Upper lobe of left lung (tissue), 4 donors: Measurements from ENCODE around the gene ITPR2.

ENCODE experiments used
- EP300 ChIP-seq, 4 donors: sonication (generic); formaldehyde crosslinking; IDR thresholded peaks; one replicate each; pipeline ENCODE4 v1.5.1; 2017; ENCODE audit warnings: antibody characterized with exemption in 4 of 4, control low read depth in 2 of 4
- POLR2AphosphoS5 ChIP-seq, 2 donors: sonication (generic); formaldehyde crosslinking; IDR thresholded peaks; one replicate each; pipeline ENCODE4 v1.5.1; 2017; ENCODE audit warnings: antibody characterized with exemption in 2 of 2
- TF ChIP-seq, protein P1 (sequence below), 6 experiments: fragments of 450-650 bp in 4 of 6; fragments of 200-600 bp in 2 of 6; sonication (generic) in 2 of 6; IDR thresholded peaks; one replicate each; pipeline ENCODE4 v1.5.1; 2016 to 2019; ENCODE audit warnings: antibody characterized with exemption in 6 of 6

DNA sequence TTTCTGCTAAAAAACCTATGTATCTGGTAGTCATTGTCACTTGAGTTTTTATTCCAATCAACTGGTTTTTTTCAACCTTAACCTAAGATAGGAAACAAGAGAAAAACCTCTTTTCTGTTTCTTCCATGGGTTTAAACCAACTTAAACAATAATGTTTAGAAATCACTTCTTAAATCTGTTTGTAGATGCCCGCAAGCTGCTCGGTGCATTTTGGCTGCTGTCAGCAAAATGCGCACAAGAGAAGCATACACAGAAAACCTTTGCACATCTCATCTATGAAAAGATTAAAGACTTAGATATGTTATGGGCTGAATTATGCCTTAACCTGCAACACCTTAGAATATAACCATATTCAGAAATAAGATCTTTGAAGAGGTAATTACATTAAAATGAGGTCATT is 299.8 kb downstream of the ITPR2 start:
- TF ChIP-seq EP300 (IDR thresholded peaks at IDR 0.05) (no peak), POLR2AphosphoS5 (IDR thresholded peaks at IDR 0.05) (no peak)
- TF ChIP-seq, protein P1, sequence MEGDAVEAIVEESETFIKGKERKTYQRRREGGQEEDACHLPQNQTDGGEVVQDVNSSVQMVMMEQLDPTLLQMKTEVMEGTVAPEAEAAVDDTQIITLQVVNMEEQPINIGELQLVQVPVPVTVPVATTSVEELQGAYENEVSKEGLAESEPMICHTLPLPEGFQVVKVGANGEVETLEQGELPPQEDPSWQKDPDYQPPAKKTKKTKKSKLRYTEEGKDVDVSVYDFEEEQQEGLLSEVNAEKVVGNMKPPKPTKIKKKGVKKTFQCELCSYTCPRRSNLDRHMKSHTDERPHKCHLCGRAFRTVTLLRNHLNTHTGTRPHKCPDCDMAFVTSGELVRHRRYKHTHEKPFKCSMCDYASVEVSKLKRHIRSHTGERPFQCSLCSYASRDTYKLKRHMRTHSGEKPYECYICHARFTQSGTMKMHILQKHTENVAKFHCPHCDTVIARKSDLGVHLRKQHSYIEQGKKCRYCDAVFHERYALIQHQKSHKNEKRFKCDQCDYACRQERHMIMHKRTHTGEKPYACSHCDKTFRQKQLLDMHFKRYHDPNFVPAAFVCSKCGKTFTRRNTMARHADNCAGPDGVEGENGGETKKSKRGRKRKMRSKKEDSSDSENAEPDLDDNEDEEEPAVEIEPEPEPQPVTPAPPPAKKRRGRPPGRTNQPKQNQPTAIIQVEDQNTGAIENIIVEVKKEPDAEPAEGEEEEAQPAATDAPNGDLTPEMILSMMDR (IDR thresholded peaks at IDR 0.05) = no peak
